Upper lobe of left lung (tissue), 4 donors: ENCODE results near the gene CACNA1F.

Experiments
- POLR2A ChIP-seq, 4 donors: fragments of 450-650 bp; IDR thresholded peaks; one replicate each; pipeline ENCODE4 v1.5.1; 2016 to 2017; ENCODE audit warnings: antibody characterized with exemption in 4 of 4, mild to moderate bottlenecking in 2 of 4
- POLR2AphosphoS5 ChIP-seq, 2 donors: sonication (generic); formaldehyde crosslinking; IDR thresholded peaks; one replicate each; pipeline ENCODE4 v1.5.1; 2017; ENCODE audit warnings: antibody characterized with exemption in 2 of 2

DNA sequence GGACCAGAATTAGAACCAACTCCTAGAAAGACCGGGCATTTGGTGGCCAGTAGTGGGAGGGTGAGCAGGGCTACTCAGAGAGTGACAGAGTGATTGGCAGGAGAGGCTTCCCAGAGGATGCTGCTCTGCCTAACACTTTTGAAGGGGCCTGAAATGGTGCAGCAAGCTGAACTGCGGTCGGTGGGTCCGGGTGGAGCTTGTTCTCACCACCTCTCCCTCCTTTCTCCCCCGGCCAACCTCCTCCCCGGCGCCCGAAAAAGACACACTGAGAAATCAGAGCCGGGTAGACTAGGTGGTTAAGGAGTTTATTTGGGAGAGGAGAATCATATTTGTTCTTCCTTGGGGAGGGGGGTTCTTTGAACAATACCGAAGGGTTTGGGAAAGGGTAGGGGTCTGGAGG, 45.6 kb downstream of the CACNA1F start:
- TF ChIP-seq POLR2AphosphoS5 (IDR thresholded peaks at IDR 0.05), result no peak
- TF ChIP-seq POLR2A (IDR thresholded peaks at IDR 0.05), result no peak
